ENCODE measurements around the gene CFAP97D2. TPM values are rescaled to one million over a fixed set of nuclear protein-coding genes. Genes with fewer than 3 reads are reported as not detected.
A peak's percentile ranks its signal among the peaks of the same experiment; 100 is the strongest.

CFAP97D2 gene
- total RNA-seq, 2 experiments from 2014 or later = 0.47 to 0.52 TPM

DNA sequence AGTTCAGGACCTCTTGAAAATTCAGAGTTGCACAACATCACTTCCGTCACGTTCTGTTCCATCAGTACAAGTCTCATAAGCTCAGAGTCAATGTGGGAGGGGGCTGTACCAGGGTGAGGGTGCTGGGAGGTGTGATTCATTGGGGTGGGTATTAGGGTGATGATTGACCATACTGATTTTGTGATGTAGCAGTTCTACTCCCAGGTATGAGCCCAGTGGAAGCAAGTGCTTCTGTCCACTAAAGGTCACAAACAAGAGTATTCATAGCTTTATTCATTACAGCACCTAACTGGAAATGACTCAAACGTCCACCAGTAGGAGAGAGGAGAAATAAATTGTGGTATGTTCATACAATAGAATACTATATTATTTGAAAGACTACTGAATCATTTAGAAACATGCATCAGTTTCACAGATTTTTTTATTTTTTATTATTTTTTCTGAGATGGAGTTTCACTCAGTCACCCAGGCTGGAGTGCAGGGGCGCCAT, 90.3 kb downstream of the CFAP97D2 start:
- Mint-ChIP-seq H3K36me3 (ENCODE audit: low read depth) (peaks cover 92% of the 10 kb centered on the region), H3K9me3 (no peaks in the 10 kb centered on the region), H3K27me3 (no peaks in the 10 kb centered on the region), H3K4me3 (no peak overlapping the region), H3K27ac (peak overlapping the region; percentile 49), H3K4me1 (ENCODE audit: low read depth) (peaks cover 13% of the 10 kb centered on the region)
- TF ChIP-seq CTCF (IDR thresholded peaks at IDR 0.05) = no peak
- DNase-seq = no peak
- CTCF ChIA-PET = no interaction called here
- H3K9me3 ChIP-seq (ENCODE audit: control insufficient read depth in 1 of 2, insufficient read depth in 1 of 2, low read length in 2 of 2) = no peaks in the 10 kb centered on the region
- no peak overlapping the region for H3K4me3 ChIP-seq (ENCODE audit: low read length)
- peak overlapping the region in 1 of 2 donors; percentile 29 for H3K27ac ChIP-seq (ENCODE audit: low read depth in 1 of 2, low read length in 2 of 2)
- no peak for ATAC-seq (ENCODE audit: poor library complexity)
- POLR2A ChIA-PET = interaction anchor here (1.4 kb wide), 1 partner anchor 10 kb away, joined by 5 read pairs; no protein-coding TSS in a partner anchor
- H3K27me3 ChIP-seq (ENCODE audit: control insufficient read depth in 1 of 2, insufficient read depth in 2 of 2, low read length in 2 of 2) = no peaks in the 10 kb centered on the region
- peaks cover 54% of the 10 kb centered on the region for H3K36me3 ChIP-seq (ENCODE audit: insufficient read depth, low read length)
- intact Hi-C loops (cut with DNase I, micrococcal nuclease) = no loop called here
- peaks cover 28% of the 10 kb centered on the region for H3K4me1 ChIP-seq (ENCODE audit: insufficient read depth, low read length)

Small RNA genes within 50 kb of the gene (microRNA-seq; reads per million reads assigned to microRNA genes)
- gene MIR548AR (ENCODE audit: borderline microRNAs expressed, borderline replicate concordance) = not detected

Other genes with a start within 250 kb of the CFAP97D2 start
- gene C13orf46, start 205.2 kb upstream of the CFAP97D2 start, total RNA-seq = 10 to 100 TPM; 19.3 to 19.7 TPM
- gene RASA3, start 46.6 kb upstream of the CFAP97D2 start, total RNA-seq = 100 to 1,000 TPM; 181 to 184 TPM
- gene CDC16, start 55.6 kb downstream of the CFAP97D2 start, total RNA-seq = 10 to 100 TPM; 68.4 to 69.4 TPM
- 10 to 100 TPM; 31.8 TPM for gene UPF3A, start 102.3 kb downstream of the CFAP97D2 start, total RNA-seq
- gene CHAMP1, start 135.2 kb downstream of the CFAP97D2 start, total RNA-seq = 10 to 100 TPM; 11.0 to 12.2 TPM

Measured in CD4-positive, alpha-beta T cell (primary cell).